HG03280 (cell line): Measurements from ENCODE around the gene IL10RA.
"Not testable (repeated sequence)": the region's sequence is repeated elsewhere in the genome, so short reads cannot be mapped to it uniquely, and the experiment has no call there.

Source experiments
- ATAC-seq: cut with Tn5 transposase; IDR thresholded peaks from one replicate; pipeline ENCODE4 v1.9.1; 2021; ENCODE audit warnings: mild to moderate bottlenecking, moderate library complexity; ENCODE audit not compliant: unreplicated experiment

The IL10RA gene

GRCh38 chr11:117960406-117960805 lies 25.8 kb upstream of the IL10RA start:
- ATAC-seq = no peak

- ATAC-seq = no peak
These were observed 24.3 kb upstream of the IL10RA start for GRCh38 chr11:117961896-117962295.

GRCh38 chr11:117962826-117963225 lies 23.4 kb upstream of the IL10RA start:
- no peak for ATAC-seq

- no peak for ATAC-seq
These were observed 19.3 kb upstream of the IL10RA start for GRCh38 chr11:117966908-117967307.

- no peak for ATAC-seq
These were observed 16.8 kb upstream of the IL10RA start for GRCh38 chr11:117969160-117969991.

- ATAC-seq = no peak
These were observed 15.7 kb upstream of the IL10RA start for GRCh38 chr11:117970400-117971024.

GRCh38 chr11:117972044-117972443 lies 14.2 kb upstream of the IL10RA start:
- ATAC-seq = no peak

GRCh38 chr11:117972629-117973502 lies 13.3 kb upstream of the IL10RA start:
- no peak for ATAC-seq

GRCh38 chr11:117973503-117973860 lies 12.7 kb upstream of the IL10RA start:
- no peak for ATAC-seq

- no peak for ATAC-seq
These were observed 9.7 kb upstream of the IL10RA start for GRCh38 chr11:117976445-117976844.

GRCh38 chr11:117977029-117977428 lies 9.2 kb upstream of the IL10RA start:
- ATAC-seq = no peak

GRCh38 chr11:117977612-117978264 lies 8.5 kb upstream of the IL10RA start:
- ATAC-seq = not testable (repeated sequence)

- not testable (repeated sequence) for ATAC-seq
These were observed 7.8 kb upstream of the IL10RA start for GRCh38 chr11:117978291-117978910.

- no peak for ATAC-seq
These were observed 7.2 kb upstream of the IL10RA start for GRCh38 chr11:117978991-117979390.

- ATAC-seq = no peak
These were observed 6.5 kb upstream of the IL10RA start for GRCh38 chr11:117979481-117980211.

GRCh38 chr11:117980280-117980679 lies 5.9 kb upstream of the IL10RA start:
- no peak for ATAC-seq

GRCh38 chr11:117980720-117981119 lies 5.5 kb upstream of the IL10RA start:
- no peak for ATAC-seq

- ATAC-seq = no peak
These were observed 3.1 kb upstream of the IL10RA start for GRCh38 chr11:117983163-117983475.

GRCh38 chr11:117984476-117984875 lies 1.7 kb upstream of the IL10RA start:
- ATAC-seq = no peak

GRCh38 chr11:117986981-117987574 lies 884 bp downstream of the IL10RA start:
- ATAC-seq = peak; percentile 42
